Neural cell (in vitro differentiated cells): ENCODE data around the gene CRIM1. TPM values are rescaled to one million over a fixed set of nuclear protein-coding genes. Genes with fewer than 3 reads are reported as not detected.

Source experiments
- polyA plus RNA-seq: library from polyadenylated mRNA; depleted of rRNA; stranded (reverse); fragments of >200 nt; gene quantifications from 2 replicates; pipeline ENCODE4 v1.2.3, GENCODE V29; 2014

CRIM1 gene
- polyA plus RNA-seq, 1 donor from 2014 or later: 6.7 TPM

Other genes with a start within 250 kb of the CRIM1 start
- 36.3 and 36.8 TPM in 2 replicates for gene FEZ2, start 242.4 kb downstream of the CRIM1 start, polyA plus RNA-seq